IPS-NIHi7 (cell line): Measurements from ENCODE around the gene ABCD4.
"Not testable (repeated sequence)": the region's sequence is repeated elsewhere in the genome, so short reads cannot be mapped to it uniquely, and the experiment has no call there.

Source experiments
- DNase-seq: peaks from one replicate; pipeline ENCODE4 v3.0.0; 2012; ENCODE audit warnings: mixed read lengths; ENCODE audit errors: extremely low spot score

ABCD4 gene

GRCh38 chr14:74302634-74303569, at the start of gene ABCD4:
Gene ABCD4, minus strand, starts transcription at chr14:74302934. Its CDS starts 22 bp downstream, at chr14:74302912.
- peak; percentile 94 for DNase-seq

GRCh38 chr14:74350928-74351323, 48.2 kb upstream of the ABCD4 start:
- DNase-seq, result no peak

- DNase-seq, result no peak
Observed at GRCh38 chr14:74350211-74350927, 47.6 kb upstream of the ABCD4 start.

- no peak for DNase-seq
Observed at GRCh38 chr14:74349757-74350156, 47.0 kb upstream of the ABCD4 start.

GRCh38 chr14:74348735-74349463, 46.2 kb upstream of the ABCD4 start:
- peak; percentile 59 for DNase-seq

GRCh38 chr14:74348241-74348734, 45.6 kb upstream of the ABCD4 start, which contains the start of gene VRTN:
Gene VRTN, plus strand, starts transcription at chr14:74348471. Its CDS starts 8,313 bp downstream, at chr14:74356784.
- DNase-seq, result peak; percentile 53

GRCh38 chr14:74347795-74348100, 45.0 kb upstream of the ABCD4 start:
- DNase-seq, result peak; percentile 34

GRCh38 chr14:74347097-74347794, 44.5 kb upstream of the ABCD4 start:
- peak; percentile 70 for DNase-seq

- DNase-seq, result no peak
Observed at GRCh38 chr14:74346341-74346740, 43.6 kb upstream of the ABCD4 start.

GRCh38 chr14:74333909-74334308, 31.2 kb upstream of the ABCD4 start:
- DNase-seq, result no peak

GRCh38 chr14:74329950-74330552, 27.3 kb upstream of the ABCD4 start:
- not testable (repeated sequence) for DNase-seq

- DNase-seq, result peak; percentile 91
Observed at GRCh38 chr14:74326369-74327152, 23.8 kb upstream of the ABCD4 start.

- DNase-seq, result no peak
Observed at GRCh38 chr14:74325446-74325845, 22.7 kb upstream of the ABCD4 start.

GRCh38 chr14:74324931-74325361, 22.2 kb upstream of the ABCD4 start:
- peak; percentile 71 for DNase-seq

- DNase-seq, result no peak
Observed at GRCh38 chr14:74314576-74314975, 11.8 kb upstream of the ABCD4 start.

- no peak for DNase-seq
Observed at GRCh38 chr14:74313601-74314000, 10.9 kb upstream of the ABCD4 start.

- no peak for DNase-seq
Observed at GRCh38 chr14:74312161-74312560, 9.4 kb upstream of the ABCD4 start.

GRCh38 chr14:74309125-74310022, 6.6 kb upstream of the ABCD4 start:
- no peak for DNase-seq

GRCh38 chr14:74308695-74309094, 6.0 kb upstream of the ABCD4 start:
- DNase-seq, result no peak
